Stimulated activated CD8-positive, alpha-beta memory T cell treated with anti-CD3 and anti-CD28 coated beads, Interleukin-12 subunit alpha, Interleukin-12 subunit beta, amount 100 ng/mL, for 24 hours (primary cell): ENCODE results near the gene SNX21.
A peak's percentile ranks its signal among the peaks of the same experiment; 100 is the strongest.
"Not testable (repeated sequence)": the region's sequence is repeated elsewhere in the genome, so short reads cannot be mapped to it uniquely, and the experiment has no call there.

Source experiments
- DNase-seq: peaks from one replicate; pipeline ENCODE4 v3.0.0-alpha.2; 2020; ENCODE audit errors: extremely low read depth

SNX21 gene, protein sequence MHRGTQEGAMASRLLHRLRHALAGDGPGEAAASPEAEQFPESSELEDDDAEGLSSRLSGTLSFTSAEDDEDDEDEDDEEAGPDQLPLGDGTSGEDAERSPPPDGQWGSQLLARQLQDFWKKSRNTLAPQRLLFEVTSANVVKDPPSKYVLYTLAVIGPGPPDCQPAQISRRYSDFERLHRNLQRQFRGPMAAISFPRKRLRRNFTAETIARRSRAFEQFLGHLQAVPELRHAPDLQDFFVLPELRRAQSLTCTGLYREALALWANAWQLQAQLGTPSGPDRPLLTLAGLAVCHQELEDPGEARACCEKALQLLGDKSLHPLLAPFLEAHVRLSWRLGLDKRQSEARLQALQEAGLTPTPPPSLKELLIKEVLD

DNA sequence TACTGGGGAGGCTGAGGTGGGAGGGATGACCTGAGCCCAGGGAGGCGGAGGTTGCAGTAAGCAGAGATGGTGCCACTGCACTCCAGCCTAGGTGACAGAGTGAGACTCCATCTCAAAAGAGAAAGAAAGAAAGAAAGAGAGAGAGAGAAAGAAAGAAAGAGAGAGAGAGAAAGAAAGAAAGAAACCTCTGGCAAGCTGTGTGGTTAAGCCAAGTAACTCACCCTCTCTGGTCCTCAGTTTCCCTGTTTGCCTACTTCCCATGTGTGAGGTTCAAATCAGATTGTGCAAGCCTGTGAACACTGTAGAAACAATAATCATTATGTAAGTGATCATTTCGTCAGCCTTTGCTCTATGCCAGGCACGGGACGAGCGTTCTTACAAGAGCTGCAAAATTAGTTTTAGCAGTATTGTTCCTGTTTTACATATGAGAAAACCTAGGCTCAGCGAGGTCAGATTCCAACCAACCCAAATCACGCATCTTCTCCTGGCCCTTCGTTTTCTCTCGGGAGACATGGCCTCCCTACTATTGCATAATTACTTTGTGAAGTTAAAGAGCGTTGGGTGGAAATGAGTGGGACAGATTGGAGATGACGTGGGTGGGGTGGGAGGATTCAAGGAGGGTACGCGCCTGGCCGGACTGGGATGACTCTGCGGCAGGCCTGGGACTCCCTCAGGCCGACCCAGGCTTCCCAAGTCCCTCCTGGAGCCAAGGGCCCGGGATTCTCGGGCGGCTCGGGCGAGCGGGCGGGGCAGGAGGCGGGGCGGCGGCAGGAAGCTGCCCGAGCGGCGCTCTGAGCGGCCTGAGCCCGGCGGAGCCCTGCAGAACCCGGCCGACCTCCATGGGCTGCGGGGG, at the start of gene SNX21:
Gene SNX21, plus strand, starts transcription at position 770 of the 853 bp plus-strand sequence. CDS start 121 bp downstream, outside the sequence.
- DNase-seq: no peak

DNA sequence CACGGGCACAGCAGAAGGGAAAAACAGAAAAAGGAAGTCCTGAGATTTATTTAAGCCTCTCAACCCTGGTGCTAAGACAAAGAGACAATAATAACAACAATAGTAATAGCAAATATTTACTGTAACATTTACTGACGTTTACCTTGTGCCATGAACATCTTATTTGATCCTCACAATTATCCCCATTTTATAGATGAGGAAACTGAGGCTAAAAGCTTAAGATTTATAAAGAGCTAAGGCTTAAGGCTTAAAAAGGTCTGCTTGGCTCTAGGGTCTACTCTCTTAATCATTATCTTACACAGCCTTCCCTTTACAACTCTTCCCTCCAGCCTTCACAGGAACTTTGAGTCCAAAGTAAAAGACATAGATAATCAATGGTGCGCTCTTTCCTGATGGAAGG, 45.2 kb upstream of the SNX21 start:
- DNase-seq: no peak

DNA sequence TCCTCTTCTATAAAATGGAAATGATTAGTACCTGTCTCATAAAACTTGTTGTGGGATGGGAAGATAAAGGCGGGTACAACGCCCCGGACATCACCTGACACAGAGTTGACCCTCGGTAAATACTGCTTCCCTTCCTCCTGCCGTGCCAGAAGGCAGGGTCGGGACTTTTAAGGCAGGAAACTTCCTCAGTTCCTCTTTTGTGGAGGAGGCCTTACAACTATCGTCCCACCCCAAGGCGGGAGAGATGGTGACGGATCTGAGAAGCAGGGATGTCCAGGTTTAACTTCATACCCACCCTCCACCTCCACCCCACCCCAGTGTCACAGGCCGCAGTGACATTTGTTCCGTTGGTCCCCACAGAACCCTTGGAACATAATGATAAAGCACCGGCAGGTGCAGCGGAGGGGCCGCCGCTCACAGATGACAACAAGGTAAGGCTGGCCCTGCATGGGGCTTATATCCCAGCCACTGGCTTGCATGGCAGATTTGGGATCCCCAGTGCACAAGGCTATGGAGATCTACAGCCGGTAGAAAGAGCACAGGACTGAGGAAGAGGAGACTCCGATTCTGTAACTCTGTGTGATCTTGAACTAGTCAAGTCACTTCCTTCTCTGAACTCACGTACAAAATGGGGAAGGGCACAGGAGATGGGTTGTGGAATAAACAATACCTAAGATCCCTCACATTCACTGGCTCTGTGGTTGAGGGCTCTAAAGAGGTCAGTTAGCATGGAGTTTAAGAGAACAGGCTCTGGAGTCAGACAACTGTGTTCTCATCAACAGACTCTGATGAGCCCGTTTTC, 41.1 kb upstream of the SNX21 start:
- no peak for DNase-seq

DNA sequence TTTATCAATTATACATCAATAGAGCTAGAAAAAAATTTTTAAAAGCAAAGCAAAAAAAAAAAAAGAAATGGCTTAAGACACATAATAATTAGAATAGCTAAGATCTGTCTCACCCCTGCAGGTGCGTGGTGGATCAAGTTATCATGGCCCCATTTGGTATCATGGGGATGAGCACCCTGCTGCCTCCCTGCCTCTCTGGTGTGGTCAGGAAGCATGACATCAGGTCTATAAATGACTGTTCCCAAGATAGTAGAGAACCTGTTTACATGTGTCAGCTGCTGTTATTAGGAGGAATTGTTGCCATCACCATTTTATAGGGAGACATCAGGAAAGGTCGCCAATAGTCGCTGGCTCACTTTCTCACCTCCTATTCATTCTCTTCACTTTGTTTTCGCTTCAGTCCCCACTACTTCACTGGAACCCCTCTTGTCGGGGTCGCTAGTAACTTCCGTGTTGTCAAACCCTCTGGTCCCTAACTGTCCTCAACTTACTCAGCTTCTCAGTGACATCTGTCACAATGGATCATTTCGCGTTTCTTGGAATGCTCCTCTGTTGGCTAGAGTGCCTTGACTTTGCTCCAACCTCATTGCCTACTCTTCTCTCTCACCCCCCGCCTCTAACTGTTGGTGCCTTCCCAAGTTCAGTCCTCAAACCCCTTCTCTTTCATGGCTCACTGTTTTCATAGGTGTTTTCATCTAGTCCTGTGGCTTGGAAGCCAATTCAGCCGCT, 37.1 kb upstream of the SNX21 start:
- no peak for DNase-seq

DNA sequence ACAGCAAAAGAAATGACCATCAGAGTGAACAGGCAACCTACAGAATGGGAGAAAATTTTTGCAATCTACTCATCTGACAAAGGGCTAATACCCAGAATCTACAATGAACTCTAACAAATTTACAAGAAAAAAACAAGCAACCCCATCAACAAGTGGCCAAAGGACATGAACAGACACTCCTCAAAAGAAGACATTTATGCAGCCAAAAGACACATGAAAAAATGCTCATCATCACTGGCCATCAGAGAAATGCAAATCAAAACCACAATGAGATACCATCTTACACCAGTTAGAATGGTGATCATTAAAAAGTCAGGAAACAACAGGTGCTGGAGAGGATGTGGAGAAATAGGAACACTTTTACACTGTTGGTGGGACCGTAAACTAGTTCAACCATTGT, 36.1 kb upstream of the SNX21 start:
- not testable (repeated sequence) for DNase-seq

DNA sequence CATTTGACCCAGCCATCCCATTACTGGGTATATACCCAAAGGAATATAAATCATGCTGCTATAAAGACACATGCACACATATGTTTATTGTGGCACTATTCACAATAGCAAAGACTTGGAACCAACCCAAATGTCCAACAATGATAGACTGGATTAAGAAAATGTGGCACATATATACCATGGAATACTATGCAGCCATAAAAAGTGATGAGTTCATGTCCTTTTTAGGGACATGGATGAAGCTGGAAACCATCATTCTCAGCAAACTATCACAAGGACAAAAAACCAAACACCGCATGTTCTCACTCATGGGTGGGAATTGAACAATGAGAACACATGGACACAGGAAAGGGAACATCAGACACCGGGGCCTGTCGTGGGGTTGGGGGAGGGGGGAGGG, 35.6 kb upstream of the SNX21 start:
- not testable (repeated sequence) for DNase-seq

DNA sequence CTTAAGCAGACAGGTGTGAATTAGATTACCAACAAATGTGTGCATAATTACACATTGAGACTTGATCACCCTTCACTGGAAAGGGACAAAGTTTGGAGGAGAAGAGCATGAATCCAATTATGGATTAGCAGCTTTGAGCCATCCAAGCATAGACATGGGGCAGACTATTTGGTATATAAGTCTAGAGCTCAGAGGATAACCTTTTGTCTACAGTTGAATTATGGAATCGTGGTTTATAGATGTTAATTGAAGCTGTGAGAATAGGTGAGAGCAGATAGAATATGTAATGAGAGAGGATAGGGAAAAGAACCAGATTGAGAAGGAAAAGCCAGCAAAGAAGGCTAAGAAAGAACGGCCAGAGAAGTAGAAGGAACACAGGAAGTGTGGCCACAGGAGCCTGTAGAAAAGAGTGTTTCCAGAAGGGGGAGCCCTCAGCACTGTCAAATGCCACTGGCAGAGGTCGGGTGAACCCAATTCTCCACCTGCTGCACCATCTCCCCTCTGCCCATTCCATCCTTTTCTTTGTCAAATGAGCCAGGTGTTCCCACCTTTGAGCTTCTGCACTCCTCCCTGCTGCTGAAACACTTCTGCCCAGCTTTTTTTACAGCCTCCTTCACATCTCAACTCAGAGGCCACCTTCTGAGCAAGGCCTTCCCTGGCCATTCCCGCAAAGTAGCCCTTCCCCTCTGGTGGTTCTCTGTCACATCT, 34.5 kb upstream of the SNX21 start:
- DNase-seq: no peak

DNA sequence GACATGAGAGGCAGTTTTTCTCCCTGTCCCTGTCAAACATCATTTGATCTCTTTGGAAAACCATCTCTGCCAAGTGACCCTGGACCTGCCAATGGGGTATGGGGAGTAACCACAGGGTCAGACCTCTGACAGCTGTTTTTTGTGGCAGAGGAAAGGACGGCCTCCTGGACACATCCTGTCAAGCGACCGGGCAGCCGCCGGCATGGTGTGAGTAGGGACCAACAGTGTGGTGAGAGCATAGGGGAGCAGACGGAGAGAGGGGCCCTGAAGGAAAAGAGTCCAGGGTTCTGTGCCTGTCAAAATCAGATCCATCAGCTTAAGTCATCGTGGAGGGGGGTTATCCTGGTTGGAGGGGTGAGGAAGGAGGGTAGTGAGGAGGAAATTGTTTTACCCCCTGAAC, 31.7 kb upstream of the SNX21 start:
- no peak for DNase-seq

DNA sequence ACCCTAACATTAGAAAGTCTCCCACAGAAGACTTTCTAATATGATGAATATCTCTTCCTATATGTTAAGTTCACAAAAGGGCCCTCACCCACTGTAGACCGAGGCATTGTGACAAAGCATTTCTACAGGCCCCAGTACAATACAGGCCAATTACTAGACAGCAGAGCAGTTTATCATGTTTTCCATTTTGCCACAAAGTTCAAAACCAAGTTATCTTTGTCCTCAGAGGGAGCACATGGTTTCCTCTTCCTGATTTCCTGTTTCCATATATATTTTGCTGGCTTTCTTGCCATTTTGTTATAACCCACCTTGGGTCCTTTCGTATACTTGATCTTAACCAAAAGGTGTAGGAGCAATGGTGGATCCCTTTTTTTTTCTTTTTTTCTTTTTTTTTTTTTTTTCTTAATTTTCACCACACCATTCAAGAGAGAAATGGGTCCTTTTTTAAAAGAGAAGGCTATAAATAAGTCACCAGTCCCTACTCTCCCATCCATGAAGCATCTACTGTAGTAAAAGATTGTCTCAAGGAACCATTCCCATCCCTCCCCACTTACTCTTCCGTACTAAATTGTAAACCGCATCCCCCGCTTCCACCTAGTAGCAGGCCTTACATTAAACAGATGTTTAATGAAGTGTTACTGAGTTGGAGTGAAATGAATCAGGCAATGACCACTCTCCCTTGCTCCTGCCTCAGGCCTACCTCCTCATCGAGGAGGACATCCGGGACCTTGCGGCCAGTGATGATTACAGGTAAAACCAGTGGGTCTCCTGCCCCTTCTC, 23.2 kb upstream of the SNX21 start:
- DNase-seq: no peak

DNA sequence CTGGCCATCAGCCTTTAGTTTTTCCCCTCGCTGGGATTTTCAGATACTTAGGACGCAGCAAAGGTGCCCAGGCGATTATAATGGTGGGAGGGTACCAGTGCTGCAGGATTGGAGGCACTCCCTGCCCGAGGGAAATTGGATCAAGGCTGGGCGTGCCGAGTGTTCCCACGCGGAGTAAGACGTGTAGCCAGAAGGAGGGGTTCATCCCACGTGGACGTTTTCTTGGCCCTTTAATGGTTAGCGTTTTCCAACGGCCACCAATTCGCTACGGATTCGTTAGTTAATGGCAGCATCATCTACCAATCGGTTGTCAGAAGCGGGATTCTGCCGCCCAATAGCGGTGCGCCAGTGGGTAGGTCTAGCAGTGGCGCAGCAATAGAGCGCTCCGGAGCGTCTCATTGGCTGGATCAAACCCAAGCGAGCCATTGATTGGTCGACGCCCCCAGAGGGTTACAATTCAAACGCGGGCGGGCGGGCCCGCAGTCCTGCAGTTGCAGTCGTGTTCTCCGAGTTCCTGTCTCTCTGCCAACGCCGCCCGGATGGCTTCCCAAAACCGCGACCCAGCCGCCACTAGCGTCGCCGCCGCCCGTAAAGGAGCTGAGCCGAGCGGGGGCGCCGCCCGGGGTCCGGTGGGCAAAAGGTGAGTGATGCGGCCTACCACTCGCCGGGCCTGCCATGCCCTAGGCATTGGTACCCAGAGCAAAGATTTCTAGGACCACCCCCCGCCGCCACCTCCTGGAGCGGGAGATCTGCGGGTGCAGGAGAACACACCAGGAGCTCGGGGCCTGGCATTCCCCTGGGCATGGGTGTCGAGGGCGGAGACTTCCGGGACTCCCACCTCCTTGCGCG, 21.2 kb upstream of the SNX21 start, which contains the start of gene UBE2C:
Gene UBE2C, plus strand, starts transcription at position 488 of the 849 bp plus-strand sequence. Its CDS starts 52 bp downstream, at position 540.
- DNase-seq: peak; percentile 86

DNA sequence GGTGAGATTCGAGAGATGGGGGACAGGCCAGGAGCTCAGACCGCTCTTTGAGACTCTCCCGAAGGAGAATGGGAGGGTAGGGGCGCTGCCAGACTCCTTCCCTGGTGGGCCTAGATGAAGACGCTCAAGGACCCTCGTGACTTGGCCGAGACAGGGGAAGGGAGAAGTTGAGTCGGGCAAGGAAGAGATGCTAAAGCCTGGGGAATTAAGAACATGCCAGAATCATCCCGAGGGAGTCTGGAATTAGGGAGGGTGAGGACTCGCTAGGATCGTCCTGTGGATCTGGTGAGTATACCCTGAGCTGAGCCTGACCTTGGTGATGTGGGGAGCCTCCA, 20.6 kb upstream of the SNX21 start:
- DNase-seq: no peak

DNA sequence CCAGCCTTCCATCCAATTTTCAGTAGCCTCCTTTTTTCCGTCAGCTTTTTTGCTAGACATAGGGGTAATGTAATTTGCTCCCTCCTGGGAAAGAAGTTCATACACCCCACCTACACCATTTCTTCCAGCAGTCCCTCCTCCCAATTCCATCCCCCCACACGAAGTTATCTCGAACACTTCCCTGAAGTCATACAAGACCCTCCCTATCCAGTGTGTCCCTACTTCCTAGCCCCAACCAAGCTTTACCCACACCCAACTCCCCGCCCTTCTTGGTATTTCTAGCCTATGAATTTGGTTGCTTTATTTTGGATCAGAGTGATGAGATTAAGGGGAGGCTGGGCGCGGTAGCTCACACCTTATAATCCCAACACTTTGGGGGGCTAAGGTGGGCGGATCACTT, 20.1 kb upstream of the SNX21 start:
- DNase-seq: no peak

DNA sequence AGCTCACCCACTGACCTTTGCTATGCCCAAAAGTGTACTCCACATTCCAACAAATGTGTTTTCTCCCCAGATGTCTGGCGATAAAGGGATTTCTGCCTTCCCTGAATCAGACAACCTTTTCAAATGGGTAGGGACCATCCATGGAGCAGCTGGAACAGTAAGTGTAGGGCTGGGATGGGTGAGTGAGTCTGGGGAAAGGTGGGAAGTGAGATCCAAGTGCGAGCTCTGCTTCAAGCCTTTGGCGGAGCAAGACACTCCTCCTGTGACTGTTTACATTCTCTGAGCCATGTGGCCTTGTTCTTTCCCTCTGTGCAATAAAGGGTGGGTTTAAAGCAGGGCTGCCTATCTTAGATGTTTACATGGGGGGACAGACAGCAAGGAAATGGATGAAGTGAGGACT, 19.3 kb upstream of the SNX21 start:
- DNase-seq: no peak

DNA sequence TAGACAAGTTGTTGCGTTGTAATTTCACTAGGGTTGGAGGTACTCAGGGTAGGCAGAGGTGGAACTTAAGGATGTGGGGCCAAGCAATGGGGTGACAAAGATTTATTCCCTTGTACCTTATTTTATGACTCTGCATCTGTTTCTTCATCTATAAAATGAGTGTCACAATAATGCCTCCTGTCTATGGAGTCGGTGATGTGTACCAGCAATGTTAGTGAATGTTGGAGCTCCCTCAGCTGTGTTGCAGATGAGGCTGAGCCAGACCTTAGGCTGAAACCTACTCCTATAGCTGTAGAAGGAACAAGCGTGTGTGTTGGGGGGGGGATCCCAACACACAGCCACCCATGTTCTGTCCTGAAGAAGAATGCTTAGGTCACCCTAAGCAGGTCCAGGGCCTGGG, 16.6 kb upstream of the SNX21 start:
- DNase-seq: no peak

DNA sequence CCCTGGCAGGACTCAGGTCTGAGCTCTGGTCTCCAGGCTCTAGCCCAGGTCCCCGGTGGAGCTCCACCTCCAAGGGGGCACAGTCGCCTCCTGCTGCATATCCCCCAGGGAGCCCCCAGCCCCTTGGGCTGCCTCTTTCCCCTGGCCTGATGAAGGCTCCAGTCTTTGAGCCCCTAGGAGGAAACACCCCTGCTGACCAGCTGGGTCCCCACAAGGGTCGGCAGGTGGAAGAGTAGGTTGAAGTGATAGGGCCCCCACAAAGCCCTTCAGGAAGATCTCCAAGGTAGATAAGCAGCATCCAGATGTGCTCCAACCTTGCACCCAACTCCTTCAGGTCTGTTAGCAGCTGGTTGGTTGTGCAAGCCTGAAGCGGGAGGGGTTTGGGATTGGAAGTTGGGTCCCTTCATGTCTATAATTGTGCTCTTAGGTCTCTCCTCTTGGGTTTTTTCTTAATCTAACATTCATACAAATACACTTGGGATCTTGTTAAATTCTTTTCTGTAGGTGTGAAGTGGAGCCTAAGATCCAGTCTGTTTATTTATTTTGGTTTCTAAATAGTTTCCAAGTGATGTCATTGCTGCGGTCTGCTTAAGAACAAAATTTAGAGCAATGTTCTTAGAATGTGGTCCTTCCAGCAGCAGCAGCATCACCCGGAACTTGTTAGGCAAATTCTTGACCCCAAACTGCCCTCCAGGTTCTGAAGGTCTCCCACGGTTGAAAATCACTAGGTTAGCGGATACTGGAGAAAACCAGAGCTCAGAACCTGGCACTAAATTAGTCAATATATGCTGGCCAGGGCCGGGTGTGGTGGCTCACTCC, 16.0 kb upstream of the SNX21 start:
- DNase-seq: no peak

DNA sequence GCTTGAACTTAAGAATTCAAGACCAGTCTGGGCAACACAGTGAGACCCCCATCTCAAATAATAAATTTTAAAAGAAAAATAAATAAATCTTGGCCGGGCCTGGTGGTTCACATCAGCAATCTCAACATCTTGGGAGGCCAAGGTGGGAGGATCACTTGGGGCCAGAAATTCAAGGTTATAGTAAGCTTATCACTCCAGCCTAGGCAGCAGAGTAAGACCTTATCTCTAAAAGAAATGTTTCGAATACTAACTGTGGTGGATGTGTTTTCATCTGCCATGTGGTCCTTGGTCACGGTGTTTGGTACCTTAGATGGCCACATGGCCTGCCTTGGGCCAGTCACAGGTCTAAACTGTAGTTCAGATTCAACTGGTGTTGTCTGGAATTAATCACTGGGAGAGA, 15.4 kb upstream of the SNX21 start:
- DNase-seq: no peak

DNA sequence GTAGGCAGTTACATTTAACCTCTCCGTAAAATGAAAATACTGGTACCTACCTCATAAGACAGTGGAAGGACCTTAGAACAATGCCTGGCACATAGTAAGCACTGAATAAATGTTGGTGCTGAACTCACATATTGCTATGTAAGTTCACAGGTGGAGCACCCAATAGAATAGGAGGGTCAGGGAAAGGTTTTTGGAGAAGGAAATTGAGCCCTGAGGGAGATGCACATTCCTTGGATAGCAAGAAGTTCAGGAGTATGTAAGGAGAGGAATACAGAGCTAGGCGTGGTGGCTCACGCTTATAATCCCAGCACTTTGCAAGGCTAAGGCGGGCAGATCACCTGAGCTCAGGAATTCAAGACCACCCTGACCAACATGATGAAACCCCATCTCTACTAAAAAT, 14.1 kb upstream of the SNX21 start:
- no peak for DNase-seq

DNA sequence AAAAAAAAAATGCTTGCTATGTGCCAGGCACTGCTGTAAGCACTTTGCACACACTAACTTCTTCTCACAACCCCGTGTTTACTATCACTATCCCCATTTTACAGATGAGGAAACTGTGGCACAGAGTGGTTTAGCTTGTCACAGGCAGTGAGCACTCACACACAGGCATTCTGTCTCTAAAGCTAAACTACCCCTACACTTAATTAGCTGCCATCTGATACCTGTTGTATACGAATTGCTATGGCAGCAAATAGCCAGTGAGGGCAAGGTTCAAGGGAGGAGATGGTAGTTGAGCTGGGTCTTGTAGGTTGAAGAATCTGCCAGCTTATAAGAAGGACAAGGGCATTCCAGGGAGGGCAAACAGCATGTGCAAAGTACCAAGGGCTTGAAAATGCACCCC, 11.7 kb upstream of the SNX21 start:
- no peak for DNase-seq
